Activated CD4-positive, CD25-positive, alpha-beta regulatory T cell treated with anti-CD3 and anti-CD28 coated beads, Interleukin-2, amount 50 U/mL, for 72 hours (primary cell): ENCODE measurements around the gene CYB561D1.

Source experiments
- DNase-seq: peaks from one replicate; pipeline ENCODE4 v3.0.0; 2021

CYB561D1 gene

GRCh38 chr1:109482242-109482641 lies 11.7 kb upstream of the CYB561D1 start:
- DNase-seq, result no peak

GRCh38 chr1:109482791-109483671 lies 10.9 kb upstream of the CYB561D1 start:
- peak; percentile 53 for DNase-seq

DNA sequence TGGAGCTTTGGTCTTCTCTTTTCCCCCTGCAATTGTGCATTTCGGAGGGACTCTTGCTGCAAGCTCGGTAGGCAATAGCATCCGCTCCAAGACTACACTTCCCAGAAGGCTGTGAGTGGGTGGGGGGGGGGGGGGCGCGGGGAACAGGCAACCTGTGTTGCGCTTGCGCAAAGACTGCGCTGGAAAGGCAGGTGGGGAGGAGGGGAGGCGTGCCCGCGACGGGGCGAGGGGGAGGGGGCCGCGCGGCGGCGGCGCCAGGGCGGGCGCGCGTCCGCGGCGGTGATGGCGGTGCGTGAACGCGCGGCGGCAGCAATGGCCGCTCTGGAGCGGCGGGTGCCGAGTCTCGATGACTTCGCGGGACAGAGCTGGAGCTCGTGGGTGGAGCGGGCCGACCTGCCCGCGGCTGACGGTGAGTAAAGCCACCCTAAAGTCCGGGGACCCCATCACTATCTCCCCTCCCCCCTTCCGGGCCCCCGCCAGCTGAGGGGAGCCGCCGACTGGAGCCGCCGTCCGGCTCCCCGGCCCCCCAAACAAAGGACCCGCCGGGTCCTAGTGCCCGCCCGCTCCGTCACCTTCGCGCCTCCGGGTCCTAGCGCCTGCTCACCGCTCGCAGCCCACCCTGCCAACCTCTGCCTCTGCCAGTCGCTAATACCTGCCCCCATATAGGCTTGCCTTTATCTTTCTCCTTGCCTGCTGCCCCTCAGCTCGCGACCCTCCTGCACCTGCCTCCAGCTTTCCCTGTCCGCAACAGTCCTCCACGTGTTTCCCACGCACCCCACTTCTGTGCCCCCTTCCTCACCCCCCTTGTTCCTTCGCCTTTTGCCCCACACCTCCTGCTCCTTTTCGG lies 10.0 kb upstream of the CYB561D1 start, which contains the start of gene ATXN7L2:
Gene ATXN7L2, plus strand, starts transcription at position 234 of the 847 bp plus-strand sequence. Its CDS starts 49 bp downstream, at position 283.
- peak; percentile 87 for DNase-seq

- DNase-seq, result no peak
Observed at GRCh38 chr1:109484519-109484975, 9.3 kb upstream of the CYB561D1 start.

GRCh38 chr1:109485001-109485400 lies 8.9 kb upstream of the CYB561D1 start:
- no peak for DNase-seq

GRCh38 chr1:109487261-109487660 lies 6.6 kb upstream of the CYB561D1 start:
- no peak for DNase-seq

DNA sequence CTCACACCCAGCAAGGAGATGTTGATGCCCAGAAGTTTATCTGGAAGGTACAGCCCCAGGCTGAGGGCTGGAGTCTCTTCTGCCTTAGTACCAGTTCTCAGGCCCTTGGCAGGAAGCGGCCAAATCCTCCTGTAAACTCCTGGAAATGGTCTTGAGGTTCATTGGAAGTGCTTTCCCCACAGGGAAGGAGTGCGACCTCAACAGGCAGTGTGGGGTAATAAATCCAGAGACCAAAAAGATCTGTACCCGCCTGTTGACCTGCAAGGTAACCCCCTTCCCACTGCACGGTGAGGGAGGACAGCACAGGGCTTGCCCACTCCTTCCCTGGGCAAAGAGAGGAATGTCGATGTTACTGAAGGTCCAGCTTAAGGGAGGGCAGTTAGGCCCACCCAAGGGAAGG lies 5.7 kb upstream of the CYB561D1 start:
- DNase-seq, result no peak

GRCh38 chr1:109488696-109489095 lies 5.2 kb upstream of the CYB561D1 start:
- DNase-seq, result no peak

GRCh38 chr1:109490029-109490933 lies 3.6 kb upstream of the CYB561D1 start:
- DNase-seq, result peak; percentile 67

GRCh38 chr1:109490934-109491302 lies 3.0 kb upstream of the CYB561D1 start:
- no peak for DNase-seq

- DNase-seq, result no peak
Observed at GRCh38 chr1:109491372-109491771, 2.5 kb upstream of the CYB561D1 start.

GRCh38 chr1:109492779-109493178 lies 1.1 kb upstream of the CYB561D1 start:
- DNase-seq, result no peak

DNA sequence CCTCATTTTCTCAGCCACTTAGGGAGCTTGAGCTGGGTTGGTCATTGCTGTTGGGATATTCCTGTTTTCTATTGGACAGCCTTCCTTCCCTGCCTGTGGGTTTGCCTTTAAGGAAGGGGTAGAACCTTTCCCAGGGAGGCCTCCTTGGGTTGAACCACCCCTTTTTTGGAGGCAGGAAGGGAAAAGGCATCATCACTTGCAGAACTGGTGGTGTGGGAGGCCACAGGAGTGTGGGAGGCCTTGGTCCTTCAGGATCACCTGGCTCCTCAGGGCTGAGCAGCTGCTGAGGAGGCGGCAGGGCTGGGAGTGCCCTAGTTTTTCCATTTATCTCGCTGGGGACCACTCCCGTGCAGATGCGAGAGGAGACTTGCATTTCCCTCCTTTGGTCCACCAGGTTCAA lies 667 bp upstream of the CYB561D1 start:
- DNase-seq, result no peak

DNA sequence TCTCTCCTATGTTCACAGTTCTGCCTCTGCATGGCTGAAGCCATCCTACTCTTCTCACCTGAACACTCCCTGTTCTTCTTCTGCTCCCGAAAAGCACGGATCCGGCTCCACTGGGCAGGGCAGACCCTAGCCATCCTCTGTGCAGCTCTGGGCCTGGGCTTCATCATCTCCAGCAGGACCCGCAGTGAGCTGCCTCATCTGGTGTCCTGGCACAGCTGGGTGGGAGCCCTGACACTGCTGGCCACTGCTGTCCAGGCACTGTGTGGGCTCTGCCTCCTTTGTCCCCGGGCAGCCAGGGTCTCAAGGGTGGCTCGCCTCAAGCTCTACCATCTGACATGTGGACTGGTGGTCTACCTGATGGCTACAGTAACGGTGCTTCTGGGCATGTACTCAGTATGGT lies 1.8 kb downstream of the CYB561D1 start:
- DNase-seq, result no peak

DNA sequence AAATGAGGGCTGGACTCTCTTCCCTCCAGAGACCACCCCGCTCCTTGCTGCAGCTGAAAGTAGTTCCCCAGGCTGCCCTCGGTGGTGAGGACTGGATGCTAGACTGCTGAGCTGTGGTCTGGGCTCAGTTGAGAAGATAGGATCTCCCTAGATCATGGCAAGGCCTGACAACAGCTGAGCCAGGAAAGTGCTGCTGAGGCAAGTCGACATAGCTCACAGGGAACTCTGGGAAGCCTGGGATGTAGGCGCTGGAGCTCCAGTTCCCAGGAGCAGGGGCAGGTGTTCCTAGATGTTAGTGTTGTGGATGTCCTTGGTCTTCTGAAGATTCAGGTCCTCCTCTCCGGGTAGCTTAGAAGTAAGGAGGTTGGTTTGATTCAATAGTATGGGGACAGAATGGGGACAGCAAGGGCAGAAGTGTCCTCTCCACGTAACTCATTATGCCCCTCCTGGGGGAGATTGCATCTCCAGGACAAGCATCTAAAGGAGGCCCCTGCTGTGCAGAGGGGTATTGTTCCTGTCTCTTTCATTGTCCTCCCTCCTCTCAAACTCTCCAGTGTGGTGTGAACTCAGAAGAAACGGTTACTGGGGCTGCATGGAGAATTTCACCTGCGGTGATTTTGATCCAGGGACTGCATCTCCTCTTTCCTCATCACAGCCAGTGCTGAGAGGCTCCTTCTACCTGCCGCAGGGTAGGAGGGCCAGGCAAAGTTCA lies 3.7 kb downstream of the CYB561D1 start:
- DNase-seq, result no peak

- no peak for DNase-seq
Observed at GRCh38 chr1:109498161-109498801, 4.4 kb downstream of the CYB561D1 start.

GRCh38 chr1:109499081-109499480 lies 5.2 kb downstream of the CYB561D1 start:
- no peak for DNase-seq

GRCh38 chr1:109499661-109500536 lies 6.0 kb downstream of the CYB561D1 start:
- DNase-seq, result no peak

- no peak for DNase-seq
Observed at GRCh38 chr1:109500941-109501381, 7.1 kb downstream of the CYB561D1 start.

GRCh38 chr1:109501644-109502363 lies 7.9 kb downstream of the CYB561D1 start:
- DNase-seq, result no peak
